CD14-positive monocyte (primary cell): Measurements from ENCODE around the gene RPE. TPM values are rescaled to one million over a fixed set of nuclear protein-coding genes. Genes with fewer than 3 reads are reported as not detected.
A peak's percentile ranks its signal among the peaks of the same experiment; 100 is the strongest.

Source experiments
- DNase-seq, 3 donors: peaks; one replicate each; pipeline ENCODE4 v3.0.0-alpha.2; 2011 to 2022
- H2AFZ ChIP-seq: 2 replicates; pipeline ENCODE4 v1.6.0; 2012; ENCODE audit warnings: mild to moderate bottlenecking, low read depth, low read length, inconsistent platforms; ENCODE audit not compliant: insufficient read depth, poor library complexity, severe bottlenecking
- H3K27ac ChIP-seq, 2 donors: 1 replicate in 1 of 2; 2 replicates in 1 of 2; pipeline ENCODE4 v1.5.1; 2012 to 2013; ENCODE audit warnings: low read length in 2 of 2, control low read depth in 1 of 2, inconsistent platforms in 1 of 2, low read depth in 1 of 2, mild to moderate bottlenecking in 1 of 2
- H3K27me3 ChIP-seq, 2 donors: one replicate each; pipeline versions ENCODE4 v1.6.0 to v1.6.1; 2011 to 2013; ENCODE audit warnings: low read length in 2 of 2; ENCODE audit not compliant: control insufficient read depth in 2 of 2, insufficient read depth in 2 of 2
- H3K36me3 ChIP-seq, 2 donors: replicated peaks in 1 of 2; 1 replicate in 1 of 2; 2 replicates in 1 of 2; pipeline versions ENCODE4 v1.5.1 to v1.6.1; 2012 to 2013; ENCODE audit warnings: low read length in 2 of 2, control low read depth in 1 of 2, inconsistent platforms in 1 of 2, mild to moderate bottlenecking in 1 of 2; ENCODE audit not compliant: insufficient read depth in 2 of 2, control insufficient read depth in 1 of 2
- H3K4me1 ChIP-seq, 2 donors: 1 replicate in 1 of 2; 2 replicates in 1 of 2; pipeline versions ENCODE4 v1.5.1 to v1.6.1; 2012 to 2013; ENCODE audit warnings: low read length in 2 of 2, control low read depth in 1 of 2, inconsistent platforms in 1 of 2, mild to moderate bottlenecking in 1 of 2, moderate library complexity in 1 of 2; ENCODE audit not compliant: insufficient read depth in 2 of 2, control insufficient read depth in 1 of 2
- H3K4me2 ChIP-seq: replicated peaks from 2 replicates; pipeline ENCODE3; 2012; ENCODE audit warnings: low read length, moderate library complexity, mild to moderate bottlenecking; ENCODE audit not compliant: poor library complexity, severe bottlenecking; ENCODE audit errors: extremely low read depth
- H3K4me3 ChIP-seq, 3 experiments: fragments of 200-600 bp in 1 of 3; sonication (generic) in 1 of 3; replicated peaks in 1 of 3; 1 replicate in 2 of 3; 2 replicates in 1 of 3; pipeline ENCODE4 v1.5.1; 2011 to 2013; ENCODE audit warnings: low read length in 3 of 3, mild to moderate bottlenecking in 3 of 3, control low read depth in 2 of 3, low read depth in 2 of 3, inconsistent platforms in 1 of 3, moderate library complexity in 1 of 3
- H3K79me2 ChIP-seq: 2 replicates; pipeline ENCODE4 v1.6.0; 2012; ENCODE audit warnings: mild to moderate bottlenecking, control low read depth, inconsistent platforms, low read length, moderate library complexity; ENCODE audit not compliant: insufficient read depth
- H3K9ac ChIP-seq: 2 replicates; pipeline ENCODE4 v1.6.0; 2017; ENCODE audit warnings: low read length, mild to moderate bottlenecking; ENCODE audit not compliant: insufficient read depth, poor library complexity, severe bottlenecking
- H3K9me3 ChIP-seq, 2 donors: replicated peaks in 1 of 2; 1 replicate in 1 of 2; 2 replicates in 1 of 2; pipeline versions ENCODE4 v1.5.1 to v1.6.1; 2012 to 2013; ENCODE audit warnings: low read length in 2 of 2, control low read depth in 1 of 2; ENCODE audit not compliant: control insufficient read depth in 1 of 2, insufficient read depth in 1 of 2
- H4K20me1 ChIP-seq: 2 replicates; pipeline ENCODE4 v1.6.0; 2012; ENCODE audit warnings: mild to moderate bottlenecking, low read length, control low read depth, moderate library complexity; ENCODE audit not compliant: insufficient read depth
- H3K27ac Mint-ChIP-seq, 7 donors: one replicate each; pipeline ENCODE4 v1.8.0; 2020; ENCODE audit warnings: mild to moderate bottlenecking in 7 of 7, mixed read lengths in 7 of 7, moderate library complexity in 6 of 7, inconsistent platforms in 2 of 7
- H3K27me3 Mint-ChIP-seq, 3 donors: one replicate each; pipeline ENCODE4 v1.8.0; 2021 to 2022; ENCODE audit warnings: low read depth in 3 of 3, mild to moderate bottlenecking in 3 of 3, mixed read lengths in 3 of 3, moderate library complexity in 3 of 3, inconsistent platforms in 1 of 3
- H3K36me3 Mint-ChIP-seq, 2 donors: one replicate each; pipeline ENCODE4 v1.8.0; 2020; ENCODE audit warnings: mixed read lengths in 2 of 2, inconsistent platforms in 1 of 2, mild to moderate bottlenecking in 1 of 2
- H3K4me1 Mint-ChIP-seq: one replicate; pipeline ENCODE4 v1.8.0; 2020; ENCODE audit warnings: mild to moderate bottlenecking, mixed read lengths
- H3K4me3 Mint-ChIP-seq, 2 donors: one replicate each; pipeline ENCODE4 v1.8.0; 2020; ENCODE audit warnings: mild to moderate bottlenecking in 2 of 2, mixed read lengths in 2 of 2, moderate library complexity in 1 of 2
- H3K9me3 Mint-ChIP-seq, 7 donors: one replicate each; pipeline ENCODE4 v1.8.0; 2020 to 2022; ENCODE audit warnings: mixed read lengths in 7 of 7, mild to moderate bottlenecking in 6 of 7, moderate library complexity in 6 of 7, inconsistent platforms in 2 of 7
- CTCF ChIP-seq: fragments of 200-600 bp; IDR thresholded peaks from one replicate; pipeline ENCODE4 v1.8.0; 2022; ENCODE audit warnings: antibody characterized with exemption, mild to moderate bottlenecking
- WGBS: methylation state at CpG from one replicate; pipeline ENCODE4 v1.1.5; 2013; ENCODE audit warnings: missing lambda C conversion rate; ENCODE audit not compliant: insufficient coverage; 5-methylcytosine and 5-hydroxymethylcytosine counted together
- intact Hi-C, 2 donors: fragments of 100-400 bp; cut with micrococcal nuclease; formaldehyde crosslinking; loops; one replicate each; pipeline versions ENCODE4 v1.15.0 to v1.15.1; 2023
- polyA plus RNA-seq, 3 donors: library from polyadenylated mRNA; depleted of rRNA in 1 of 3; unstranded in 2 of 3; stranded (reverse) in 1 of 3; fragments of 300-500 nt in 2 of 3; fragments of >200 nt in 1 of 3; fragmentation: Illumina TruSeq in 2 of 3; gene quantifications; 1 replicate in 2 of 3; 2 replicates in 1 of 3; pipeline ENCODE4 v1.2.3, GENCODE V29; 2012 to 2021

Gene RPE
- polyA plus RNA-seq, 3 donors: 32.3 to 38.1 (median 33.8) TPM

- H3K4me1 Mint-ChIP-seq: peaks cover 22% of the 10 kb centered on the region
- Histone ChIP-seq H3K4me1 (peaks cover 18 to 23% of the 10 kb centered on the region in 2 donors), H2AFZ (peak overlapping the region; percentile 43), H3K9ac (no peak overlapping the region), H3K27me3 (no peaks in the 10 kb centered on the region), H3K4me3 (peak overlapping the region in 2 of 3 experiments; percentile 25 to 40), H3K79me2 (no peaks in the 10 kb centered on the region), H3K4me2 (peak overlapping the region; percentile 52), H3K36me3 (no peaks in the 10 kb centered on the region), H3K9me3 (no peaks in the 10 kb centered on the region), H4K20me1 (no peaks in the 10 kb centered on the region), H3K27ac (peak overlapping the region in 1 of 2 donors; percentile 83)
- intact Hi-C loops: no loop called here
- peak; percentile 50 to 69 (median 61) for DNase-seq
- no CpG with 5 or more reads among the region's 3 CpGs for WGBS
- TF ChIP-seq CTCF: no peak
- peak overlapping the region; percentile 46 to 86 (median 79) for H3K27ac Mint-ChIP-seq
- peak overlapping the region; percentile 49 to 87 for H3K4me3 Mint-ChIP-seq
- no peaks in the 10 kb centered on the region for H3K27me3 Mint-ChIP-seq
- H3K9me3 Mint-ChIP-seq: no peaks in the 10 kb centered on the region
- no peaks in the 10 kb centered on the region for H3K36me3 Mint-ChIP-seq
Observed at GRCh38 chr2:209985874-209986273, 16.6 kb upstream of the RPE start.

GRCh38 chr2:209986415-209986814 is 16.0 kb upstream of the RPE start:
- Histone ChIP-seq H3K4me2 (peak overlapping the region; percentile 52), H3K27me3 (no peaks in the 10 kb centered on the region), H3K36me3 (no peaks in the 10 kb centered on the region), H3K4me3 (peak overlapping the region in 1 of 3 experiments; percentile 40), H3K9me3 (no peaks in the 10 kb centered on the region), H4K20me1 (no peaks in the 10 kb centered on the region), H3K9ac (no peak overlapping the region), H3K4me1 (peaks cover 18 to 23% of the 10 kb centered on the region in 2 donors), H3K79me2 (no peaks in the 10 kb centered on the region), H3K27ac (peak overlapping the region in 1 of 2 donors; percentile 83), H2AFZ (peak overlapping the region; percentile 43)
- WGBS: 0% methylated on average over 2 of the region's 2 CpGs
- Mint-ChIP-seq H3K9me3 (no peaks in the 10 kb centered on the region), H3K4me3 (no peak overlapping the region), H3K4me1 (peaks cover 22% of the 10 kb centered on the region), H3K27me3 (no peaks in the 10 kb centered on the region), H3K27ac (peak overlapping the region; percentile 46 to 86 (median 79)), H3K36me3 (no peaks in the 10 kb centered on the region)
- TF ChIP-seq CTCF: no peak
- intact Hi-C loops: no loop called here
- DNase-seq: peak; percentile 66 to 81 (median 77)
